ENCODE results near the gene ZP3.

GRCh38 chr7:76394957-76395356 is 29.8 kb upstream of the ZP3 start:
- no peak for TF ChIP-seq HNF4G (IDR thresholded peaks at IDR 0.05)
- TF ChIP-seq CTCF (IDR thresholded peaks at IDR 0.05; ENCODE audit: low read depth, low read length, missing input control) = no peak
- no peak for TF ChIP-seq REST (IDR thresholded peaks at IDR 0.05)
- TF ChIP-seq RAD21 (IDR thresholded peaks at IDR 0.05) = no peak
- TF ChIP-seq EGR1 (IDR thresholded peaks at IDR 0.05; ENCODE audit: low read depth in 2 of 2) = no peak
- no peak for TF ChIP-seq JUND (IDR thresholded peaks at IDR 0.05)
- TF ChIP-seq RXRA (IDR thresholded peaks at IDR 0.05) = no peak
- no peak for TF ChIP-seq TAF1 (conservative IDR thresholded peaks at IDR 0.05)
- no peak for TF ChIP-seq MAX (IDR thresholded peaks at IDR 0.05)
- TF ChIP-seq SP1 (IDR thresholded peaks at IDR 0.05) = no peak
- TF ChIP-seq ATF3 (IDR thresholded peaks at IDR 0.05) = no peak
